Omental fat pad (tissue), 4 donors: ENCODE data around the gene SPDYE2. TPM values are rescaled to one million over a fixed set of nuclear protein-coding genes. Genes with fewer than 3 reads are reported as not detected.
"Not testable (repeated sequence)": the region's sequence is repeated elsewhere in the genome, so short reads cannot be mapped to it uniquely, and the experiment has no call there.

Experiments
- ATAC-seq: fragments of 150-250 bp; one replicate; pipeline ENCODE4 v1.9.1; 2016; ENCODE audit warnings: mild to moderate bottlenecking, moderate library complexity; ENCODE audit not compliant: low FRiP score
- DNase-seq: peaks from one replicate; pipeline ENCODE4 v3.0.0-alpha.2; 2019; ENCODE audit warnings: low spot score
- total RNA-seq, 4 donors: library from RNA; depleted of rRNA; stranded (reverse); fragments of >200 nt; gene quantifications; one replicate each; pipeline ENCODE4 v1.1.0, GENCODE V29; 2016

SPDYE2 gene
- total RNA-seq, 4 donors from 2014 or later: not detected

DNA sequence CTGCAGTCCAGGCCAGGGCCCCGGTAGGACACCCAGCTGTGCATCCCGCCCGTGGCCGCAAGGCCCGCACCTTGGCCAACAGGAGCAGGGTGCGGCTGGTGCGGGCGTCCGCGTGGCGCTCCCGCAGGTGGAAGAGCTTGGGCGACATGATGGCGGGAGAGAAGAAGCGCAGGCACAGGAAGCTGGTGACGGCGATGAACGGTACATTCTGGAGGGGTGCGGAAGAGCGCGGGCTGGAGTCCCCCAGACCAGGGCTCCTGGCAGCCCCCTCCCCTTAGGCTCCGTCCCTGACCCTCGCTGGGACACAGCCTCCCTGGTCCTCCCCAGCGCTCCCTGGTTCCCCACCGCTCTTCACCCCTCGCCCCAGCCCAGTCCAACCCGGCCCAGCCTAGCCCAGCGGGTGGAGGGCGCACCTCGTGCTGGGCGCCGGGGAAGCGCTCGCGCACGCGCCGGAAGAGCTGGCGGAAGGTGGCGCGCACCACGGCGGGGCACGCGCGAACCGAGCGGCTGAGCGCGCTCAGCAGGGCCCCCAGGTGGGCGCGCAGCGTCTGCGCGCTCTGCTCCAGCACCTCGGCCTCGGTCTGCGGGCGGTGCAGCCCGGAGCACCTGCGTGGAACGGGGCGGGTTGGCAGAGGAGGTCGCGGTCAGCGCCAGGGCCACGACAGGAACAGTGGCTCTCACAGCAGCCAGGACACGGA, 42.8 kb downstream of the SPDYE2 start:
- DNase-seq, ATAC-seq: not testable (repeated sequence)

DNA sequence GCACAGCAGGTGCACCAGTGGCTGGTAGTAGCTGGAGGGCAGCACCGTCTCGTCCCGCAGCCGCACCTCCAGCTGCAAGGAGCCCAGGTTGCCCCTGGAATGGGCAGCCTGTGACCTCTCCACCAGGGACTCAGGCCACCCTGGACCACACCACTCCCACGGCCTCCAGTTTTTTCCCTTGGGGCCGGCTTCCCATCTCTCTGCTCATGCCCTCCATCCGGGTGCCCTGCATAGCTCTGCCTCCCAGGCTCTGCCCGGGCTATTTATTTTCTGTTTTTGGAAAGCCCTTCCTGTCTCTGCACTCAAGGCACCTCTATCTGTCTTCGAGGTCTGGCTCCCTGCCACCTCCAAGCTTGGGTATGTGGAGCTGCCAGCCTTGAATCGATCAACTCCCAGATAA, 45.0 kb downstream of the SPDYE2 start:
- not testable (repeated sequence) for ATAC-seq, DNase-seq

DNA sequence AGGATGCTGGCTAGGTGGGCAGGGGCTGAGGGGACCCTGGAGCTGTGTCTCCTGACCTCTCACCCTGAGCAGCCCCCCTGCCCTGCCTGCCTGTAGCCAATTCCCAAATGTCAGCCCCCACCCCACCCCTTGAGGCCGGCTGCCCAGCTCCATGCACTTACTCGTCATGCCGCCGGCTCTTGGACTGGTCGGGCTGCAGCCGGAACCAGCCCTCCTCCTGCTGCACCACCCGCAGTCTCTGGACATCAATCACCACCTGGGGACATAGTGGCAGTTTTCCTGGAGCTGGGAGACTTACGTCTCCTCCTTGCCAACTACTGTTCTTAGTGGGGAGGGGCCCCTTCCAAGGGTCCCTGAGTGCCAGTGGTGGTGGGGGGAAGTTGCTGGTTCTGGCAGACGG, 48.7 kb downstream of the SPDYE2 start:
- DNase-seq, ATAC-seq: not testable (repeated sequence)

DNA sequence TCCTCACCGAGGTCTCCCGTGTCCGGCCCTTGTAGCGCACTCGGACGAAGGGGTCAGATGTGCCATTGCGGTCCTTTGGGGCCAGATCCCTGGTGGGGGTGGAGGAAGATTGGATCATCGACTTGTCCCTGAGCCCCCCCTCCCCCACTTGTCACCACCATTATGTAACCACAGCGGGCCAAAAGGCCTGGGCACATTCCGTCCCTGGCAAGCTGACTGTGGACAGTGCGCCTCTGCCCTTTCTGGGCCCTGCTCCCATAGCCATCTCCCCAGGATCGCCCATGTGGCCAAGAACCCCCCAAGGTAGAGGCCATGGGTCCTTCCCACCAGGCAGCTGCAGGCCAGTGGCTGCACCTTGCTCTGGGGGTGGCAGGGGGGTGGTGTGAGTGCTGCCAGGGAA, 51.3 kb downstream of the SPDYE2 start:
- DNase-seq, ATAC-seq: not testable (repeated sequence)

DNA sequence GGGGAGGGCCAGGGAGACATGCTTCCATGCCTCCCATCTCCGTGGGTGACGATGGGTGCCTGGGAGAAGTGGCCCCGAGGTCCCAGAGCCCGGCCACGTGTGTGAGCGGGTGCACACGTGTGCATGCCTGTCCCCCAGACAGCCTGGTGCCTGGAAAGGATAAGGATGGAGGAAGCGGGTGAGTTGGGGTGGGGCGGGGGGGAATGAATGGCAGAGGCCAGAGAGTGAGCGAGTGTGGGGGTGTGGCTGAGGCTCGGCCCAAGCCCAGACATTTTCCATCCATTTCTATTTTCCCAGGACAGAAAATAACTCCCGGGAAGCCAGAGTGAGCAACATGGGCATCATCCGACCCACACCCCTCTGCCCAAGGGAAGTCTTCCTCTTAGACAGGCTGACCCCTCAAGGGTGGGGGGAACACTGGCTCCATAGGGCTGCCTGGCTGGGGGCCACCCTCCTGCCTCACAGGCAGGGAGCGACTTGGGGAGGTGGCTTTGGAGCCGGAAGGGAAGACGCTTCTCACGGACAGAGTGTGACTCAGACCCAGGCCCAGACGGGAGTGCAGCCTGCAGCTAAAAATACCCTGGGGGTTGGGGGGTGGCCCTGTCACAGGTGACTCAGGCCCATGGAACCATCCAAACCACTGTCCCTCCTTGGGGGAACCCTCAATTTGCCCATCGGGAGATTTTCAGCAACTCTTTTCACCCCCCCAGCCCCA, 53.6 kb downstream of the SPDYE2 start:
- not testable (repeated sequence) for DNase-seq
- ATAC-seq: peak; percentile 67

DNA sequence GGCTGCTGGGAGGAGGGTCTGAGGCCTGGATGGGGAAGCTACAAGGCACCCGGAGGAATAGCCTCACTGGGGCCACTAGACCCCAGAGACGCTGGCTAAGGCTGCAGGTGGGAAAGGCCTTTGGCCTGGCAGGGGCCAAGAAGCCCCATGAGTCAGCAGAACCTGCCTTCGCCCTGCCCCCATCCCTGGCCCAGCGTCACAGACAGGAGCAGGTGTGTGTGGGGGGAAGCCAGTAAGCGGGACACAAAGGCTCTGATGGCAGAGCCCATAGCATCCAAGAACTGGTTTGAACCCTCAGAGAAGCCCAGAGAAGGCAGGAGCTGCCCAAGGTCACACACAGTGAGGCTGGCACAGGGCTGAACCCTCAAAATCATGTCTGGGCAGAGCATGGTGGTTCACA, 55.8 kb downstream of the SPDYE2 start:
- DNase-seq, ATAC-seq: not testable (repeated sequence)

DNA sequence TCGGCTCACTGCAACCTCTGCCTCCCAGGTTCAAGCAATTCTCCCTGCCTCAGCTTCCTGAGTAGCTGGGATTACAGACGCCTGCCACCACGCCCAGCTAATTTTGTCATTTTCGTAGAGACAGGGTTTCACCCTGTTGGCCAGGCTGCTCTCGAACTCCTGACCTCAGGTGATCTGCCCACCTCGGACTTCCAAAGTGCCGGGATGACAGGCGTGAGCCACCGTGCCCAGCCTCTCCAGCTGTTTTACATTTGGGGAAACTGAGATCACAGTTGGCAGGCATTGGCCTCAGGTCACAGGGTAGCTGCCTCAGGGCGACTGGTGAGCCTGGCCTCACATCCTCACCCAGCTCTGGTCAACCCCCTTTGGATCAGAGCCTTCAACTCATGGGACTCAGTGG, 58.7 kb downstream of the SPDYE2 start:
- not testable (repeated sequence) for ATAC-seq, DNase-seq

DNA sequence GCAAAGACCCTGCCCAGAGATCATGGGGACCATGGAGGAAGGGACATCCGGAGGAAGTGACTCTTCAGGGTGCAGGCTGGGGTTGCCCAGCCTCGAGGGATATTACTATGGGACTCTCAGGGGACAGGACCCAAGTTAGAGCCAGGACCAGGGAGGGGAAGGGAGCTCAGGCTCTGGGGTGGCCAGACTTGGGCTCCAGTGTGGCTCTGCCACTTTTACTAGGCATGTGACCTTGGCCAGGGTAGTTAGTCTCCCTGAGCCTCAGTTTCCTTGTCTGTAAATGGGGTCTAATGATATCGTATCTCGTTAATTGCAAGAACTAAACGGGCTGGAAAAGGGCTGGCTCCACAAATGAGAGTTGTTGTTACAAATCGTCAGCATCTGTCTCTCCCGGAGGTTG, 59.4 kb downstream of the SPDYE2 start:
- ATAC-seq, DNase-seq: not testable (repeated sequence)

DNA sequence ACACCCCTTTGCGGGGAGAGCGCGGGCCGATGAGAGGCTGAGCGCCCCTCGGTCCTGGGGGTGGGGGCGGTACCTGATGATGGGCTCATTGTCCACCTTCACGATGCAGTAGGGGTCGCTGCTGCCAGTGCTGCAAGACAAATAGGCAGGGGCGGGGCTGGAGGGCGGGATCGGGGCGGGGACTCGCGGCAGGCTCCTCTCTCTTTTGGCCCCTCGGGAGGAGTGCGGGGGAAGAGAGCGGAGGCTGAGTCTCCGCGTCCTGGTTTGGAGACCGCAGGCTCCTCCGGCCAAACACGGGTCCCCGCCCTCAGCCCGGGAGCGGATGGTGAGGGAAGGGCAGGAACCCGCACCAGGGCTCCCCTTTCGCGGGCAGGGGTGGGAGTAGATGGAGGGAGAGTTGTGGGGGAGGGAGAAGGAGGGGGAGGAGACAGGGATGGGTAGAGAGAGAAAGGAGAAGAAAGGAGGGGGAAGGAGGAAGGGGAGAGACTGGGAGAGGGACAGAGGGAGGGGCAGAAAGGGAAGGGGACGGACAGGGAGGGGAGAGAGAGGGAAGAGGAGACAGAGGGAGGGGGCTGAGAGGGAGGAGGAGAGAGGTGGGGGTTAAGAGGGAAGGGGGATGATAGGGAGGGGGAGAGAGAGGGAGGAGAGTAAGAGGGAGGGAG, 60.1 kb downstream of the SPDYE2 start:
- not testable (repeated sequence) for DNase-seq
- peak; percentile 73 for ATAC-seq

DNA sequence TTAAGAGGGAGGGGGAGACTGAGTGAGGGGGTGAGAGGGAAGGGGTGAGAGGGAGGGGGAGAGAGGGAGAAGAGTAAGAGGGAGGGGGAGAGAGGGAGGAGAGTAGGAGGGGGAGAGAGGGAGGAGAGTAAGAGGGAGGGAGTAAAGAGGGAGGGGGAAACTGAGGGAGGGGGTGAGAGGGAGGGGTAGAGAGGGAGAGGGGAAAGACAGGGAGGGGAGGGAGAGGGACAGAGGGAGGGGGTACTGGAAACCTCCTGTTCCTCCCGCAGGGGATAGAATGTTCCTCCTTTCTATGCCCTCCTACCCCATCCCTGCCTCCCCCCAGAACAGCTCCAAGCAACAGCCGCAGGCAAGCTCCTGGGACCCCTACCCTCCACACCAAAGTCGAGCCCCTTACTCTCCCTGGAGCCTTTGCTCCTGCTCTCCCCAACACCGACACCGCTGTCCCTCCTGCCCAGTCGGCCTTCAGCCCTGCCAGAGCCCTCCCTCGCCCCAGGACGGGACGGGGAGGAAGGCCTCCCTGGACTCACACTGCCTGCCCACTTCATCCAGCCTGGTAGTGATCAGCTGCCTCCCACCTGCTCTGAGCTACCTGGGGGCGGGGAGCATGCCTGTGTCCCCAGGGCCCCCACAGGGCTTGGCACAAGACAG, 60.8 kb downstream of the SPDYE2 start:
- not testable (repeated sequence) for ATAC-seq, DNase-seq

Other genes with a start within 250 kb of the SPDYE2 start
- gene SPDYE6, start 194.8 kb upstream of the SPDYE2 start, total RNA-seq: not detected
- gene PRKRIP1, start 154.9 kb upstream of the SPDYE2 start, total RNA-seq: 10 to 100 TPM; 15.6 to 29.9 (median 20.2) TPM
- gene ORAI2, start 117.7 kb upstream of the SPDYE2 start, total RNA-seq: 10 to 100 TPM; 11.4 to 31.6 (median 26.6) TPM
- 10 to 100 TPM in 2 of 4 donors, 1 to 10 TPM in 2; 7.9 to 12.6 (median 9.7) TPM for gene ALKBH4, start 86.4 kb upstream of the SPDYE2 start, total RNA-seq
- 10 to 100 TPM in 3 of 4 donors, 1 to 10 TPM in 1; 9.8 to 19.3 (median 11.4) TPM for gene LRWD1, start 86.2 kb upstream of the SPDYE2 start, total RNA-seq
- 10 to 100 TPM; 15.4 to 26.6 (median 18.3) TPM for gene POLR2J, start 72.3 kb upstream of the SPDYE2 start, total RNA-seq
- gene RASA4B, start 33.4 kb upstream of the SPDYE2 start, total RNA-seq: 1 to 10 TPM; 5.0 to 9.1 (median 6.7) TPM
- gene UPK3BL2, start 7.5 kb upstream of the SPDYE2 start, total RNA-seq: 10 to 100 TPM in 1 of 4 donors, 1 to 10 TPM in 3; 1.6 to 11.7 (median 5.6) TPM
- gene POLR2J3, start 21.4 kb downstream of the SPDYE2 start, total RNA-seq: 10 to 100 TPM; 20.5 to 30.7 (median 25.6) TPM
- gene RASA4, start 65.5 kb downstream of the SPDYE2 start, total RNA-seq: 10 to 100 TPM; 13.9 to 56.0 (median 25.5) TPM
- gene UPK3BL1, start 91.6 kb downstream of the SPDYE2 start, total RNA-seq: 10 to 100 TPM; 13.6 to 32.0 (median 26.2) TPM
- gene SPDYE2B, start 99.1 kb downstream of the SPDYE2 start, total RNA-seq: not detected
- 1 to 10 TPM; 1.9 to 7.0 (median 3.3) TPM for gene POLR2J2, start 120.4 kb downstream of the SPDYE2 start, total RNA-seq
- gene FAM185A, start 197.8 kb downstream of the SPDYE2 start, total RNA-seq: 10 to 100 TPM in 3 of 4 donors, 1 to 10 TPM in 1; 7.1 to 16.1 (median 11.7) TPM